Ramos (cell line): ENCODE data around the gene GGCX.

Experiments
- in situ Hi-C: fragments of 300-500 bp; cut with MboI; formaldehyde crosslinking; loops from one replicate; pipeline ENCODE4 v1.14.3; 2022; ENCODE audit warnings: low sequenced_read_pairs; ENCODE audit not compliant: unreplicated experiment

The GGCX gene

GRCh38 chr2:85524336-85524908, 36.9 kb downstream of the GGCX start:
- in situ Hi-C loops: no loop called here

- in situ Hi-C loops: no loop called here
Observed at GRCh38 chr2:85523903-85524335, 37.4 kb downstream of the GGCX start.

- in situ Hi-C loops: no loop called here
Observed at GRCh38 chr2:85523062-85523902, 38.0 kb downstream of the GGCX start.

GRCh38 chr2:85522090-85522647, 39.1 kb downstream of the GGCX start:
- in situ Hi-C loops: no loop called here

GRCh38 chr2:85516653-85517389, 44.5 kb downstream of the GGCX start:
- in situ Hi-C loops: no loop called here

- in situ Hi-C loops: no loop called here
Observed at GRCh38 chr2:85514323-85514722, 47.0 kb downstream of the GGCX start.

GRCh38 chr2:85511008-85511811, 50.1 kb downstream of the GGCX start:
- in situ Hi-C loops: no loop called here

GRCh38 chr2:85506768-85507181, 54.5 kb downstream of the GGCX start:
- in situ Hi-C loops: no loop called here

- in situ Hi-C loops: no loop called here
Observed at GRCh38 chr2:85505551-85506238, 55.6 kb downstream of the GGCX start.

GRCh38 chr2:85504778-85505261, 56.5 kb downstream of the GGCX start:
- in situ Hi-C loops: no loop called here

- in situ Hi-C loops: no loop called here
Observed at GRCh38 chr2:85503851-85504777, 57.2 kb downstream of the GGCX start.

- in situ Hi-C loops: no loop called here
Observed at GRCh38 chr2:85503168-85503850, 58.0 kb downstream of the GGCX start.

GRCh38 chr2:85502720-85503119, 58.6 kb downstream of the GGCX start:
- in situ Hi-C loops: no loop called here

GRCh38 chr2:85501248-85501647, 60.0 kb downstream of the GGCX start:
- in situ Hi-C loops: no loop called here

- in situ Hi-C loops: no loop called here
Observed at GRCh38 chr2:85497944-85498630, 63.2 kb downstream of the GGCX start.

- in situ Hi-C loops: no loop called here
Observed at GRCh38 chr2:85496436-85496835, 64.9 kb downstream of the GGCX start.
